ENCODE results near the gene RABGGTA.

- TF ChIP-seq ZNF207 (IDR thresholded peaks at IDR 0.05; ENCODE audit: borderline replicate concordance) (no peak), CTCF (IDR thresholded peaks at IDR 0.05 in 2 of 3, conservative IDR thresholded peaks at IDR 0.05 in 1 of 3; ENCODE audit: control insufficient read depth in 2 of 3, extremely low read depth in 1 of 3, insufficient read depth in 1 of 3, low read depth in 3 of 3, low read length in 3 of 3) (no peak), FOS (IDR thresholded peaks at IDR 0.05; ENCODE audit: borderline replicate concordance, extremely low read depth, insufficient read length) (no peak), BACH1 (IDR thresholded peaks at IDR 0.05; ENCODE audit: borderline replicate concordance) (no peak), SIN3A (IDR thresholded peaks at IDR 0.05; ENCODE audit: low read depth, low read length) (no peak), ZSCAN29 (IDR thresholded peaks at IDR 0.05) (no peak), BHLHE40 (IDR thresholded peaks at IDR 0.05; ENCODE audit: borderline replicate concordance in 1 of 2, low read depth in 2 of 2, low read length in 1 of 2) (no peak), NR2C1 (IDR thresholded peaks at IDR 0.05) (no peak), CREM (IDR thresholded peaks at IDR 0.05; ENCODE audit: low read depth) (no peak)
Measured at GRCh38 chr14:24238123-24238522, 33.3 kb downstream of the RABGGTA start.

Data from GM12878 (cell line).